ENCODE measurements around the gene TDRD9.

Gene TDRD9

GRCh38 chr14:104007121-104007520 lies 78.9 kb downstream of the TDRD9 start:
- no peaks in the 10 kb centered on the region for H3K36me3 ChIP-seq (ENCODE audit: control insufficient read depth, insufficient read depth, low read length)
- no peak overlapping the region for H3K4me3 ChIP-seq (replicated peaks; ENCODE audit: low read depth, low read length)
- no peak for TF ChIP-seq CTCF (IDR thresholded peaks at IDR 0.05; ENCODE audit: insufficient read depth, low read length, poor library complexity, severe bottlenecking)
- no peaks in the 10 kb centered on the region for H3K27me3 ChIP-seq (replicated peaks; ENCODE audit: control insufficient read depth, insufficient read depth, low read length)
- DNase-seq (ENCODE audit: extremely low read depth, insufficient read length): no peak

GRCh38 chr14:104009297-104009696 lies 81.0 kb downstream of the TDRD9 start:
- no peak for TF ChIP-seq CTCF (IDR thresholded peaks at IDR 0.05; ENCODE audit: insufficient read depth, low read length, poor library complexity, severe bottlenecking)
- DNase-seq (ENCODE audit: extremely low read depth, insufficient read length): no peak
- no peaks in the 10 kb centered on the region for H3K36me3 ChIP-seq (ENCODE audit: control insufficient read depth, insufficient read depth, low read length)
- H3K4me3 ChIP-seq (replicated peaks; ENCODE audit: low read depth, low read length): no peak overlapping the region
- H3K27me3 ChIP-seq (replicated peaks; ENCODE audit: control insufficient read depth, insufficient read depth, low read length): no peaks in the 10 kb centered on the region

- no peaks in the 10 kb centered on the region for H3K36me3 ChIP-seq (ENCODE audit: control insufficient read depth, insufficient read depth, low read length)
- no peak for TF ChIP-seq CTCF (IDR thresholded peaks at IDR 0.05; ENCODE audit: insufficient read depth, low read length, poor library complexity, severe bottlenecking)
- no peak overlapping the region for H3K4me3 ChIP-seq (replicated peaks; ENCODE audit: low read depth, low read length)
- no peaks in the 10 kb centered on the region for H3K27me3 ChIP-seq (replicated peaks; ENCODE audit: control insufficient read depth, insufficient read depth, low read length)
- DNase-seq (ENCODE audit: extremely low read depth, insufficient read length): no peak
Observed at GRCh38 chr14:104011824-104012517, 83.7 kb downstream of the TDRD9 start.

GRCh38 chr14:104014764-104015163 lies 86.5 kb downstream of the TDRD9 start:
- Histone ChIP-seq H3K4me3 (replicated peaks; ENCODE audit: low read depth, low read length) (no peak overlapping the region), H3K27me3 (replicated peaks; ENCODE audit: control insufficient read depth, insufficient read depth, low read length) (no peaks in the 10 kb centered on the region), H3K36me3 (ENCODE audit: control insufficient read depth, insufficient read depth, low read length) (no peaks in the 10 kb centered on the region)
- DNase-seq (ENCODE audit: extremely low read depth, insufficient read length): no peak
- TF ChIP-seq CTCF (IDR thresholded peaks at IDR 0.05; ENCODE audit: insufficient read depth, low read length, poor library complexity, severe bottlenecking): no peak

- H3K4me3 ChIP-seq (replicated peaks; ENCODE audit: low read depth, low read length): no peak overlapping the region
- H3K36me3 ChIP-seq (ENCODE audit: control insufficient read depth, insufficient read depth, low read length): no peaks in the 10 kb centered on the region
- no peaks in the 10 kb centered on the region for H3K27me3 ChIP-seq (replicated peaks; ENCODE audit: control insufficient read depth, insufficient read depth, low read length)
- no peak for DNase-seq (ENCODE audit: extremely low read depth, insufficient read length)
- TF ChIP-seq CTCF (IDR thresholded peaks at IDR 0.05; ENCODE audit: insufficient read depth, low read length, poor library complexity, severe bottlenecking): no peak
Observed at GRCh38 chr14:104016873-104017650, 88.8 kb downstream of the TDRD9 start.

Data from GM06990 (cell line).